ENCODE data around the gene FBLIM1. TPM values are rescaled to one million over a fixed set of nuclear protein-coding genes. Genes with fewer than 3 reads are reported as not detected.

FBLIM1 gene
- total RNA-seq, 1 experiment from 2014 or later = 78.3 TPM

DNA sequence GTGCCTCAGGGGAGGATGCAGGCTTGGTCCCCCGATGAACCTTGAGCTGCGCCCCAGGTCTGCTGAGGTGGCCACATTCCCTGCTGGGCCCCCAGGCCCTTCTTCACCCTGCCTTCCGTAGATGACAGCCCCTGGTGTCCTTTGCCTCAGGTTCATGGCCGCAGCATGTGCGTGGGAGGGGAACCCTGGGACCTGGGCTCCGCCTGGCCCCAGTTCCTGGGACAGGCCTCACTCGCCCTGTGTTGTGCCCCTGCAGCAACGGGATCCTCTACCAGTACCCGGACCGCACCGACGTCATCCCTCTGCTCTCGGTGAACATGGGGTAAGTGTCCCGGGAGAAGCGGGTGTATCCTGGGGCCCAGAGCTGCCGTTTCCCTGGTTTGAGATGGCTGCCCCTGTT is 27.7 kb upstream of the FBLIM1 start (continued):
- TF ChIP-seq, protein P1, sequence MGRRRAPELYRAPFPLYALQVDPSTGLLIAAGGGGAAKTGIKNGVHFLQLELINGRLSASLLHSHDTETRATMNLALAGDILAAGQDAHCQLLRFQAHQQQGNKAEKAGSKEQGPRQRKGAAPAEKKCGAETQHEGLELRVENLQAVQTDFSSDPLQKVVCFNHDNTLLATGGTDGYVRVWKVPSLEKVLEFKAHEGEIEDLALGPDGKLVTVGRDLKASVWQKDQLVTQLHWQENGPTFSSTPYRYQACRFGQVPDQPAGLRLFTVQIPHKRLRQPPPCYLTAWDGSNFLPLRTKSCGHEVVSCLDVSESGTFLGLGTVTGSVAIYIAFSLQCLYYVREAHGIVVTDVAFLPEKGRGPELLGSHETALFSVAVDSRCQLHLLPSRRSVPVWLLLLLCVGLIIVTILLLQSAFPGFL (CRISPR knock-in tag; IDR thresholded peaks at IDR 0.05; ENCODE audit: borderline replicate concordance) = no peak
- TF ChIP-seq CREB1 (CRISPR knock-in tag; IDR thresholded peaks at IDR 0.05) = no peak
- TF ChIP-seq, protein P2, sequence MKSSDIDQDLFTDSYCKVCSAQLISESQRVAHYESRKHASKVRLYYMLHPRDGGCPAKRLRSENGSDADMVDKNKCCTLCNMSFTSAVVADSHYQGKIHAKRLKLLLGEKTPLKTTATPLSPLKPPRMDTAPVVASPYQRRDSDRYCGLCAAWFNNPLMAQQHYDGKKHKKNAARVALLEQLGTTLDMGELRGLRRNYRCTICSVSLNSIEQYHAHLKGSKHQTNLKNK (CRISPR knock-in tag; IDR thresholded peaks at IDR 0.05) = no peak
- no peak for TF ChIP-seq ESRRA (CRISPR knock-in tag; IDR thresholded peaks at IDR 0.05; ENCODE audit: borderline replicate concordance)
- TF ChIP-seq FOXJ3 (CRISPR knock-in tag; IDR thresholded peaks at IDR 0.05; ENCODE audit: borderline replicate concordance) = no peak

DNA sequence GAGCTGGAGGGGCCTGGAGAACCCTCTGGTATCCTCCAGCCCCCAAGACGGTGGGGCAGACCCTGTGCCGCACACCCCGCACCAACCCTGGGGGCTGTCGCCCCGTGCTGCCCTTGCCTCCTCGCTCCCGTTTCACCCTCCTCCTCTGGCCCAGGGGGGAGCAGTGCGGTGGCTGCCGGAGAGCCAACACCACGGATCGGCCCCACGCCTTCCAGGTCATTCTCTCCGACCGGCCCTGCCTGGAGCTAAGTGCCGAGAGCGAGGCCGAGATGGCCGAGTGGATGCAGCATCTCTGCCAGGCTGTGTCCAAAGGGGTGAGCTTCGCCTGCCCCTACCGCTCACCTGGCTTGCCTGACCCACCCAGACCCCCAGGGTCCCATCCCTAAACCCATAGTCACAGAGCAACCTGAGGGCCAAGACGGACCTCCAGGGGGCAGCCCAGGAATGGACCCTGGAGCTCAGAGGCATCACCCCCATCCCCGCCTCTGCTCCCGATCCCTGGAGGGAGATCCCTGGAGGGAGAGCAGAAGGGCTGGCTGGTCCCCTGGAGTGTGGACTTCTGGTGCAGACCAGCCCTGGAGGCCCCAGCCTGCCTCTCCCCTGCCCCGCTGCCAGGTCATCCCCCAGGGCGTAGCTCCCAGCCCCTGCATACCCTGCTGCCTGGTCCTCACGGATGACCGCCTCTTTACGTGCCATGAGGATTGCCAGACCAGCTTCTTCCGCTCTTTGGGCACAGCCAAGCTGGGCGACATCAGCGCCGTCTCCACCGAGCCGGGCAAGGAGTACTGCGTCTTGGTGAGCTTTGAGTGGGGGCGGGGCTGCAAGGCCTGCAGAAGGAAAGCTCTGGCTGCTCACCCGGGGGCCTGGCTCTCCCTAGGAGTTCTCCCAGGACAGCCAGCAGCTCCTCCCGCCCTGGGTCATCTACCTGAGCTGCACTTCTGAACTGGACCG is 26.6 kb upstream of the FBLIM1 start:
- Mint-ChIP-seq H3K27me3 (ENCODE audit: low read depth) (no peaks in the 10 kb centered on the region), H3K4me1 (no peaks in the 10 kb centered on the region), H3K9me3 (no peaks in the 10 kb centered on the region), H3K4me3 (no peak overlapping the region), H3K36me3 (peaks cover 20% of the 10 kb centered on the region; the same call in 1 of the 2 replicates), H3K27ac (no peak overlapping the region)
- DNase-seq (ENCODE audit: low spot score) (no peak), ATAC-seq (no peak)
- TF ChIP-seq NFATC4 (CRISPR knock-in tag; IDR thresholded peaks at IDR 0.05) = no peak
- TF ChIP-seq NFYB (CRISPR knock-in tag; conservative IDR thresholded peaks at IDR 0.05; ENCODE audit: low read depth) = no peak
- no peak for TF ChIP-seq GTF2I (CRISPR knock-in tag; conservative IDR thresholded peaks at IDR 0.05)
- TF ChIP-seq, protein P3, sequence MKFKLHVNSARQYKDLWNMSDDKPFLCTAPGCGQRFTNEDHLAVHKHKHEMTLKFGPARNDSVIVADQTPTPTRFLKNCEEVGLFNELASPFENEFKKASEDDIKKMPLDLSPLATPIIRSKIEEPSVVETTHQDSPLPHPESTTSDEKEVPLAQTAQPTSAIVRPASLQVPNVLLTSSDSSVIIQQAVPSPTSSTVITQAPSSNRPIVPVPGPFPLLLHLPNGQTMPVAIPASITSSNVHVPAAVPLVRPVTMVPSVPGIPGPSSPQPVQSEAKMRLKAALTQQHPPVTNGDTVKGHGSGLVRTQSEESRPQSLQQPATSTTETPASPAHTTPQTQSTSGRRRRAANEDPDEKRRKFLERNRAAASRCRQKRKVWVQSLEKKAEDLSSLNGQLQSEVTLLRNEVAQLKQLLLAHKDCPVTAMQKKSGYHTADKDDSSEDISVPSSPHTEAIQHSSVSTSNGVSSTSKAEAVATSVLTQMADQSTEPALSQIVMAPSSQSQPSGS (CRISPR knock-in tag; IDR thresholded peaks at IDR 0.05; ENCODE audit: borderline replicate concordance, low read depth) = no peak
- ChIA-PET POLR2A (interaction anchor here (0.6 kb wide), 1 partner anchor 163 kb away, joined by 4 read pairs; no protein-coding TSS in a partner anchor), CTCF (interaction anchor here (0.7 to 2.7 kb wide), 3 partner anchors 9 to 28 kb away, joined by 3 to 15 read pairs (median 4); no protein-coding TSS in a partner anchor)

DNA sequence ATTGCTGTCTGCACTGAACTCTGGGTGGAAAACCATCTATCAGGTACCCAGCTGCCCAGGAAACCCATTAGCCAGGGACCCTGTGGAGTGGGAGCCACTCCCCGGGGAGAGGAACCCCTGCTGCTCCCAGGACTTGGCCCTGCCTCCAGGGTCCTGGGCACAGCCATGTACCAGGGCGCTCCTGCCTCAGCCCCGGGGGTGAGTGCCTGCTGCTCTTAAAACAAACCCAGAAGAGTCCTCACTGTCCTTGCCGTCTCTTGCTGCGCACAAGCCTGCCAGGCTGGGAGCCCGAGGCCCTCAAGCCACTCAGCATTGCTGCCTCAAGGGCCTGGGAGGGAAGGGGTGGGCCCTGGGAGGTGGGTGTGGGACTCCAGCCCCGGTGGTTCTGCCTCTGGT is 25.9 kb upstream of the FBLIM1 start:
- H3K36me3 Mint-ChIP-seq = peaks cover 15% of the 10 kb centered on the region; the same call in 1 of the 2 replicates
- H3K4me3 Mint-ChIP-seq = no peak overlapping the region
- DNase-seq (ENCODE audit: low spot score) (no peak), ATAC-seq (no peak)
- H3K27ac Mint-ChIP-seq = no peak overlapping the region
- no peaks in the 10 kb centered on the region for H3K9me3 Mint-ChIP-seq
- H3K4me1 Mint-ChIP-seq = no peaks in the 10 kb centered on the region
- no peak for TF ChIP-seq GABPB1 (CRISPR knock-in tag; IDR thresholded peaks at IDR 0.05)
- no peak for TF ChIP-seq ETV6 (CRISPR knock-in tag; IDR thresholded peaks at IDR 0.05)
- TF ChIP-seq, protein P4, sequence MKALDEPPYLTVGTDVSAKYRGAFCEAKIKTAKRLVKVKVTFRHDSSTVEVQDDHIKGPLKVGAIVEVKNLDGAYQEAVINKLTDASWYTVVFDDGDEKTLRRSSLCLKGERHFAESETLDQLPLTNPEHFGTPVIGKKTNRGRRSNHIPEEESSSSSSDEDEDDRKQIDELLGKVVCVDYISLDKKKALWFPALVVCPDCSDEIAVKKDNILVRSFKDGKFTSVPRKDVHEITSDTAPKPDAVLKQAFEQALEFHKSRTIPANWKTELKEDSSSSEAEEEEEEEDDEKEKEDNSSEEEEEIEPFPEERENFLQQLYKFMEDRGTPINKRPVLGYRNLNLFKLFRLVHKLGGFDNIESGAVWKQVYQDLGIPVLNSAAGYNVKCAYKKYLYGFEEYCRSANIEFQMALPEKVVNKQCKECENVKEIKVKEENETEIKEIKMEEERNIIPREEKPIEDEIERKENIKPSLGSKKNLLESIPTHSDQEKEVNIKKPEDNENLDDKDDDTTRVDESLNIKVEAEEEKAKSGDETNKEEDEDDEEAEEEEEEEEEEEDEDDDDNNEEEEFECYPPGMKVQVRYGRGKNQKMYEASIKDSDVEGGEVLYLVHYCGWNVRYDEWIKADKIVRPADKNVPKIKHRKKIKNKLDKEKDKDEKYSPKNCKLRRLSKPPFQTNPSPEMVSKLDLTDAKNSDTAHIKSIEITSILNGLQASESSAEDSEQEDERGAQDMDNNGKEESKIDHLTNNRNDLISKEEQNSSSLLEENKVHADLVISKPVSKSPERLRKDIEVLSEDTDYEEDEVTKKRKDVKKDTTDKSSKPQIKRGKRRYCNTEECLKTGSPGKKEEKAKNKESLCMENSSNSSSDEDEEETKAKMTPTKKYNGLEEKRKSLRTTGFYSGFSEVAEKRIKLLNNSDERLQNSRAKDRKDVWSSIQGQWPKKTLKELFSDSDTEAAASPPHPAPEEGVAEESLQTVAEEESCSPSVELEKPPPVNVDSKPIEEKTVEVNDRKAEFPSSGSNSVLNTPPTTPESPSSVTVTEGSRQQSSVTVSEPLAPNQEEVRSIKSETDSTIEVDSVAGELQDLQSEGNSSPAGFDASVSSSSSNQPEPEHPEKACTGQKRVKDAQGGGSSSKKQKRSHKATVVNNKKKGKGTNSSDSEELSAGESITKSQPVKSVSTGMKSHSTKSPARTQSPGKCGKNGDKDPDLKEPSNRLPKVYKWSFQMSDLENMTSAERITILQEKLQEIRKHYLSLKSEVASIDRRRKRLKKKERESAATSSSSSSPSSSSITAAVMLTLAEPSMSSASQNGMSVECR (CRISPR knock-in tag; IDR thresholded peaks at IDR 0.05; ENCODE audit: borderline replicate concordance) = no peak
- TF ChIP-seq, protein P5, sequence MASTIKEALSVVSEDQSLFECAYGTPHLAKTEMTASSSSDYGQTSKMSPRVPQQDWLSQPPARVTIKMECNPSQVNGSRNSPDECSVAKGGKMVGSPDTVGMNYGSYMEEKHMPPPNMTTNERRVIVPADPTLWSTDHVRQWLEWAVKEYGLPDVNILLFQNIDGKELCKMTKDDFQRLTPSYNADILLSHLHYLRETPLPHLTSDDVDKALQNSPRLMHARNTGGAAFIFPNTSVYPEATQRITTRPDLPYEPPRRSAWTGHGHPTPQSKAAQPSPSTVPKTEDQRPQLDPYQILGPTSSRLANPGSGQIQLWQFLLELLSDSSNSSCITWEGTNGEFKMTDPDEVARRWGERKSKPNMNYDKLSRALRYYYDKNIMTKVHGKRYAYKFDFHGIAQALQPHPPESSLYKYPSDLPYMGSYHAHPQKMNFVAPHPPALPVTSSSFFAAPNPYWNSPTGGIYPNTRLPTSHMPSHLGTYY (CRISPR knock-in tag; IDR thresholded peaks at IDR 0.05) = no peak
- no peak for TF ChIP-seq CREB1 (CRISPR knock-in tag; IDR thresholded peaks at IDR 0.05)
- CTCF ChIA-PET = interaction anchor here (0.7 to 2.7 kb wide), 3 partner anchors 8 to 27 kb away, joined by 3 to 15 read pairs (median 4); no protein-coding TSS in a partner anchor
- POLR2A ChIA-PET = no interaction called here
- H3K27me3 Mint-ChIP-seq (ENCODE audit: low read depth) = no peaks in the 10 kb centered on the region

Measured in WTC11 (cell line).